ENCODE results near the gene PSTPIP1. TPM values are rescaled to one million over a fixed set of nuclear protein-coding genes. Genes with fewer than 3 reads are reported as not detected.
"Not testable (repeated sequence)": the region's sequence is repeated elsewhere in the genome, so short reads cannot be mapped to it uniquely, and the experiment has no call there.

Gene PSTPIP1
- 2.7 TPM for polyA plus RNA-seq (ENCODE audit: insufficient read length)

- DNase-seq (ENCODE audit: low read depth), result no peak
Measured at GRCh38 chr15:76994971-76995945, at the start of gene PSTPIP1. Gene PSTPIP1, plus strand, starts transcription at chr15:76995126. Its CDS starts 448 bp downstream, at chr15:76995574.

GRCh38 chr15:76945494-76946093 lies 49.3 kb upstream of the PSTPIP1 start:
- no peak for DNase-seq (ENCODE audit: low read depth)

- DNase-seq (ENCODE audit: low read depth), result no peak
Measured at GRCh38 chr15:76947454-76947853, 47.5 kb upstream of the PSTPIP1 start.

GRCh38 chr15:76951220-76951619 lies 43.7 kb upstream of the PSTPIP1 start:
- DNase-seq (ENCODE audit: low read depth), result no peak

- DNase-seq (ENCODE audit: low read depth), result no peak
Measured at GRCh38 chr15:76953913-76954312, 41.0 kb upstream of the PSTPIP1 start.

GRCh38 chr15:76954744-76955143 lies 40.2 kb upstream of the PSTPIP1 start:
- DNase-seq (ENCODE audit: low read depth), result no peak

GRCh38 chr15:76961268-76962011 lies 33.5 kb upstream of the PSTPIP1 start:
- DNase-seq (ENCODE audit: low read depth), result no peak

GRCh38 chr15:76962337-76963013 lies 32.5 kb upstream of the PSTPIP1 start:
- no peak for DNase-seq (ENCODE audit: low read depth)

GRCh38 chr15:76963596-76963995 lies 31.3 kb upstream of the PSTPIP1 start:
- no peak for DNase-seq (ENCODE audit: low read depth)

GRCh38 chr15:76964157-76964556 lies 30.8 kb upstream of the PSTPIP1 start:
- no peak for DNase-seq (ENCODE audit: low read depth)

GRCh38 chr15:76966051-76966450 lies 28.9 kb upstream of the PSTPIP1 start:
- DNase-seq (ENCODE audit: low read depth), result not testable (repeated sequence)

- DNase-seq (ENCODE audit: low read depth), result no peak
Measured at GRCh38 chr15:76967067-76967466, 27.9 kb upstream of the PSTPIP1 start.

GRCh38 chr15:76968306-76968705 lies 26.6 kb upstream of the PSTPIP1 start:
- no peak for DNase-seq (ENCODE audit: low read depth)

GRCh38 chr15:76972389-76973361 lies 22.3 kb upstream of the PSTPIP1 start:
- DNase-seq (ENCODE audit: low read depth), result no peak

- DNase-seq (ENCODE audit: low read depth), result no peak
Measured at GRCh38 chr15:76973362-76973743, 21.6 kb upstream of the PSTPIP1 start.

- DNase-seq (ENCODE audit: low read depth), result no peak
Measured at GRCh38 chr15:76973906-76974305, 21.0 kb upstream of the PSTPIP1 start.

GRCh38 chr15:76974456-76975036 lies 20.4 kb upstream of the PSTPIP1 start:
- no peak for DNase-seq (ENCODE audit: low read depth)

- no peak for DNase-seq (ENCODE audit: low read depth)
Measured at GRCh38 chr15:76976141-76976540, 18.8 kb upstream of the PSTPIP1 start.

- DNase-seq (ENCODE audit: low read depth), result no peak
Measured at GRCh38 chr15:76976572-76977270, 18.2 kb upstream of the PSTPIP1 start.

Data from forelimb muscle (tissue), 1 donor.